GM19025 (cell line): Measurements from ENCODE around the gene STEAP4.

Experiments used
- ATAC-seq: cut with Tn5 transposase; IDR thresholded peaks from one replicate; pipeline ENCODE4 v1.9.1; 2021; ENCODE audit warnings: mild to moderate bottlenecking, low read depth, moderate library complexity; ENCODE audit not compliant: unreplicated experiment

STEAP4 gene

GRCh38 chr7:88315522-88315921, 8.8 kb upstream of the STEAP4 start:
- no peak for ATAC-seq

GRCh38 chr7:88314061-88314491, 7.4 kb upstream of the STEAP4 start:
- ATAC-seq: no peak

GRCh38 chr7:88312061-88312663, 5.5 kb upstream of the STEAP4 start:
- no peak for ATAC-seq

- no peak for ATAC-seq
Measured at GRCh38 chr7:88311675-88312036, 5.0 kb upstream of the STEAP4 start.

- ATAC-seq: no peak
Measured at GRCh38 chr7:88310956-88311674, 4.4 kb upstream of the STEAP4 start.

GRCh38 chr7:88309819-88310218, 3.1 kb upstream of the STEAP4 start:
- ATAC-seq: no peak

GRCh38 chr7:88307823-88308222, 1.1 kb upstream of the STEAP4 start:
- ATAC-seq: no peak

GRCh38 chr7:88307412-88307811, 718 bp upstream of the STEAP4 start:
- no peak for ATAC-seq

GRCh38 chr7:88305044-88305443, 1.6 kb downstream of the STEAP4 start:
- ATAC-seq: no peak

GRCh38 chr7:88302486-88302885, 4.2 kb downstream of the STEAP4 start:
- ATAC-seq: no peak

GRCh38 chr7:88301924-88302323, 4.8 kb downstream of the STEAP4 start:
- ATAC-seq: no peak

- no peak for ATAC-seq
Measured at GRCh38 chr7:88300401-88300945, 6.2 kb downstream of the STEAP4 start.

- ATAC-seq: no peak
Measured at GRCh38 chr7:88299126-88299525, 7.6 kb downstream of the STEAP4 start.

GRCh38 chr7:88293866-88294265, 12.8 kb downstream of the STEAP4 start:
- ATAC-seq: no peak

- no peak for ATAC-seq
Measured at GRCh38 chr7:88291398-88292173, 15.1 kb downstream of the STEAP4 start.

- no peak for ATAC-seq
Measured at GRCh38 chr7:88290491-88290890, 16.2 kb downstream of the STEAP4 start.

- no peak for ATAC-seq
Measured at GRCh38 chr7:88289564-88290025, 17.1 kb downstream of the STEAP4 start.

GRCh38 chr7:88281749-88282148, 24.9 kb downstream of the STEAP4 start:
- ATAC-seq: no peak

- no peak for ATAC-seq
Measured at GRCh38 chr7:88280801-88281200, 25.9 kb downstream of the STEAP4 start.

- no peak for ATAC-seq
Measured at GRCh38 chr7:88279323-88279722, 27.4 kb downstream of the STEAP4 start.

GRCh38 chr7:88278881-88279280, 27.8 kb downstream of the STEAP4 start:
- no peak for ATAC-seq
